GM12874 (cell line): ENCODE data around the gene CDH15.

ENCODE experiments used
- CTCF ChIP-seq: IDR thresholded peaks from 2 replicates; pipeline ENCODE4 v1.5.1; 2011; ENCODE audit warnings: low read depth, mild to moderate bottlenecking, control low read depth, low read length, moderate library complexity; ENCODE audit not compliant: insufficient read depth

The CDH15 gene

GRCh38 chr16:89142474-89143195 lies 28.9 kb upstream of the CDH15 start:
- no peak for TF ChIP-seq CTCF

GRCh38 chr16:89143201-89143741 lies 28.3 kb upstream of the CDH15 start:
- TF ChIP-seq CTCF = no peak

- TF ChIP-seq CTCF = no peak
Measured at GRCh38 chr16:89143911-89144675, 27.5 kb upstream of the CDH15 start.

GRCh38 chr16:89144681-89145080 lies 26.9 kb upstream of the CDH15 start:
- no peak for TF ChIP-seq CTCF

GRCh38 chr16:89145406-89146161 lies 26.0 kb upstream of the CDH15 start:
- TF ChIP-seq CTCF = no peak

- TF ChIP-seq CTCF = no peak
Measured at GRCh38 chr16:89146211-89147005, 25.1 kb upstream of the CDH15 start.
